CD14-positive monocyte (primary cell): ENCODE data around the gene SOCS3. TPM values are rescaled to one million over a fixed set of nuclear protein-coding genes. Genes with fewer than 3 reads are reported as not detected.

Experiments
- DNase-seq, 3 donors: peaks; one replicate each; pipeline ENCODE4 v3.0.0-alpha.2; 2011 to 2022
- H2AFZ ChIP-seq: 2 replicates; pipeline ENCODE4 v1.6.0; 2012; ENCODE audit warnings: mild to moderate bottlenecking, low read depth, low read length, inconsistent platforms; ENCODE audit not compliant: insufficient read depth, poor library complexity, severe bottlenecking
- H3K27ac ChIP-seq, 2 donors: 1 replicate in 1 of 2; 2 replicates in 1 of 2; pipeline ENCODE4 v1.5.1; 2012 to 2013; ENCODE audit warnings: low read length in 2 of 2, control low read depth in 1 of 2, inconsistent platforms in 1 of 2, low read depth in 1 of 2, mild to moderate bottlenecking in 1 of 2
- H3K27me3 ChIP-seq, 2 donors: one replicate each; pipeline versions ENCODE4 v1.6.0 to v1.6.1; 2011 to 2013; ENCODE audit warnings: low read length in 2 of 2; ENCODE audit not compliant: control insufficient read depth in 2 of 2, insufficient read depth in 2 of 2
- H3K36me3 ChIP-seq, 2 donors: replicated peaks in 1 of 2; 1 replicate in 1 of 2; 2 replicates in 1 of 2; pipeline versions ENCODE4 v1.5.1 to v1.6.1; 2012 to 2013; ENCODE audit warnings: low read length in 2 of 2, control low read depth in 1 of 2, inconsistent platforms in 1 of 2, mild to moderate bottlenecking in 1 of 2; ENCODE audit not compliant: insufficient read depth in 2 of 2, control insufficient read depth in 1 of 2
- H3K4me1 ChIP-seq, 2 donors: 1 replicate in 1 of 2; 2 replicates in 1 of 2; pipeline versions ENCODE4 v1.5.1 to v1.6.1; 2012 to 2013; ENCODE audit warnings: low read length in 2 of 2, control low read depth in 1 of 2, inconsistent platforms in 1 of 2, mild to moderate bottlenecking in 1 of 2, moderate library complexity in 1 of 2; ENCODE audit not compliant: insufficient read depth in 2 of 2, control insufficient read depth in 1 of 2
- H3K4me2 ChIP-seq: replicated peaks from 2 replicates; pipeline ENCODE3; 2012; ENCODE audit warnings: low read length, moderate library complexity, mild to moderate bottlenecking; ENCODE audit not compliant: poor library complexity, severe bottlenecking; ENCODE audit errors: extremely low read depth
- H3K4me3 ChIP-seq, 3 experiments: fragments of 200-600 bp in 1 of 3; sonication (generic) in 1 of 3; replicated peaks in 1 of 3; 1 replicate in 2 of 3; 2 replicates in 1 of 3; pipeline ENCODE4 v1.5.1; 2011 to 2013; ENCODE audit warnings: low read length in 3 of 3, mild to moderate bottlenecking in 3 of 3, control low read depth in 2 of 3, low read depth in 2 of 3, inconsistent platforms in 1 of 3, moderate library complexity in 1 of 3
- H3K79me2 ChIP-seq: 2 replicates; pipeline ENCODE4 v1.6.0; 2012; ENCODE audit warnings: mild to moderate bottlenecking, control low read depth, inconsistent platforms, low read length, moderate library complexity; ENCODE audit not compliant: insufficient read depth
- H3K9ac ChIP-seq: 2 replicates; pipeline ENCODE4 v1.6.0; 2017; ENCODE audit warnings: low read length, mild to moderate bottlenecking; ENCODE audit not compliant: insufficient read depth, poor library complexity, severe bottlenecking
- H3K9me3 ChIP-seq, 2 donors: replicated peaks in 1 of 2; 1 replicate in 1 of 2; 2 replicates in 1 of 2; pipeline versions ENCODE4 v1.5.1 to v1.6.1; 2012 to 2013; ENCODE audit warnings: low read length in 2 of 2, control low read depth in 1 of 2; ENCODE audit not compliant: control insufficient read depth in 1 of 2, insufficient read depth in 1 of 2
- H4K20me1 ChIP-seq: 2 replicates; pipeline ENCODE4 v1.6.0; 2012; ENCODE audit warnings: mild to moderate bottlenecking, low read length, control low read depth, moderate library complexity; ENCODE audit not compliant: insufficient read depth
- H3K27ac Mint-ChIP-seq, 7 donors: one replicate each; pipeline ENCODE4 v1.8.0; 2020; ENCODE audit warnings: mild to moderate bottlenecking in 7 of 7, mixed read lengths in 7 of 7, moderate library complexity in 6 of 7, inconsistent platforms in 2 of 7
- H3K27me3 Mint-ChIP-seq, 3 donors: one replicate each; pipeline ENCODE4 v1.8.0; 2021 to 2022; ENCODE audit warnings: low read depth in 3 of 3, mild to moderate bottlenecking in 3 of 3, mixed read lengths in 3 of 3, moderate library complexity in 3 of 3, inconsistent platforms in 1 of 3
- H3K36me3 Mint-ChIP-seq, 2 donors: one replicate each; pipeline ENCODE4 v1.8.0; 2020; ENCODE audit warnings: mixed read lengths in 2 of 2, inconsistent platforms in 1 of 2, mild to moderate bottlenecking in 1 of 2
- H3K4me1 Mint-ChIP-seq: one replicate; pipeline ENCODE4 v1.8.0; 2020; ENCODE audit warnings: mild to moderate bottlenecking, mixed read lengths
- H3K4me3 Mint-ChIP-seq, 2 donors: one replicate each; pipeline ENCODE4 v1.8.0; 2020; ENCODE audit warnings: mild to moderate bottlenecking in 2 of 2, mixed read lengths in 2 of 2, moderate library complexity in 1 of 2
- H3K9me3 Mint-ChIP-seq, 7 donors: one replicate each; pipeline ENCODE4 v1.8.0; 2020 to 2022; ENCODE audit warnings: mixed read lengths in 7 of 7, mild to moderate bottlenecking in 6 of 7, moderate library complexity in 6 of 7, inconsistent platforms in 2 of 7
- CTCF ChIP-seq: fragments of 200-600 bp; IDR thresholded peaks from one replicate; pipeline ENCODE4 v1.8.0; 2022; ENCODE audit warnings: antibody characterized with exemption, mild to moderate bottlenecking
- WGBS: methylation state at CpG from one replicate; pipeline ENCODE4 v1.1.5; 2013; ENCODE audit warnings: missing lambda C conversion rate; ENCODE audit not compliant: insufficient coverage; 5-methylcytosine and 5-hydroxymethylcytosine counted together
- intact Hi-C, 2 donors: fragments of 100-400 bp; cut with micrococcal nuclease; formaldehyde crosslinking; loops; one replicate each; pipeline versions ENCODE4 v1.15.0 to v1.15.1; 2023
- polyA plus RNA-seq, 3 donors: library from polyadenylated mRNA; depleted of rRNA in 1 of 3; unstranded in 2 of 3; stranded (reverse) in 1 of 3; fragments of 300-500 nt in 2 of 3; fragments of >200 nt in 1 of 3; fragmentation: Illumina TruSeq in 2 of 3; gene quantifications; 1 replicate in 2 of 3; 2 replicates in 1 of 3; pipeline ENCODE4 v1.2.3, GENCODE V29; 2012 to 2021

SOCS3 gene
- polyA plus RNA-seq, 3 donors = 123 to 441 (median 144) TPM

- intact Hi-C loops = no loop called here
- Mint-ChIP-seq H3K4me3 (no peak overlapping the region), H3K9me3 (peaks cover 0 to 1% (median 0%) of the 10 kb centered on the region in 7 donors), H3K27ac (peak overlapping the region in 5 of 7 donors; percentile 6 to 78 (median 37)), H3K27me3 (no peaks in the 10 kb centered on the region), H3K4me1 (peaks cover 12% of the 10 kb centered on the region), H3K36me3 (peaks cover 90 to 100% of the 10 kb centered on the region in 2 donors)
- no peak for DNase-seq
- peaks cover 73% of the 10 kb centered on the region for H3K79me2 ChIP-seq
- TF ChIP-seq CTCF = no peak
- peak overlapping the region in 1 of 2 donors; percentile 34 for H3K27ac ChIP-seq
- no peak overlapping the region for H3K4me2 ChIP-seq
- no peak overlapping the region for H2AFZ ChIP-seq
- peaks cover 83 to 98% of the 10 kb centered on the region in 2 donors for H3K36me3 ChIP-seq
- H4K20me1 ChIP-seq = peaks cover 88% of the 10 kb centered on the region
- H3K4me1 ChIP-seq = peaks cover under 1 to 3% of the 10 kb centered on the region in 2 donors
- H3K4me3 ChIP-seq = no peak overlapping the region
- 94% methylated on average over 9 of the region's 14 CpGs for WGBS
- no peaks in the 10 kb centered on the region for H3K9me3 ChIP-seq
- no peak overlapping the region for H3K9ac ChIP-seq
- no peaks in the 10 kb centered on the region for H3K27me3 ChIP-seq
These were observed 36.8 kb upstream of the SOCS3 start for GRCh38 chr17:78396441-78397337.

- whole genome bisulfite sequencing = 100% methylated on average over 1 of the region's 2 CpGs
- intact Hi-C loops = no loop called here
- peaks cover 68 to 98% of the 10 kb centered on the region in 2 donors for H3K36me3 ChIP-seq
- no peaks in the 10 kb centered on the region for H3K27me3 ChIP-seq
- Mint-ChIP-seq H3K27me3 (no peaks in the 10 kb centered on the region), H3K4me1 (peaks cover 7% of the 10 kb centered on the region), H3K36me3 (peaks cover 84 to 100% of the 10 kb centered on the region in 2 donors), H3K27ac (peak overlapping the region in 4 of 7 donors; percentile 9 to 74 (median 35)), H3K9me3 (peaks cover 0 to 1% (median 0%) of the 10 kb centered on the region in 7 donors), H3K4me3 (no peak overlapping the region)
- H3K27ac ChIP-seq = peak overlapping the region in 1 of 2 donors; percentile 17
- no peak for TF ChIP-seq CTCF
- H3K4me2 ChIP-seq = no peak overlapping the region
- peaks cover 78% of the 10 kb centered on the region for H4K20me1 ChIP-seq
- DNase-seq = no peak
- no peak overlapping the region for H3K4me3 ChIP-seq
- H3K4me1 ChIP-seq = peaks cover 5 to 6% of the 10 kb centered on the region in 2 donors
- no peak overlapping the region for H2AFZ ChIP-seq
- H3K9ac ChIP-seq = no peak overlapping the region
- H3K79me2 ChIP-seq = peaks cover 89% of the 10 kb centered on the region
- no peaks in the 10 kb centered on the region for H3K9me3 ChIP-seq
These were observed 35.3 kb upstream of the SOCS3 start for GRCh38 chr17:78395155-78395554.
